ENCODE data around the gene TEX52. TPM values are rescaled to one million over a fixed set of nuclear protein-coding genes. Genes with fewer than 3 reads are reported as not detected.
A peak's percentile ranks its signal among the peaks of the same experiment; 100 is the strongest.

TEX52 gene
- total RNA-seq, 4 donors from 2014 or later: not detected

DNA sequence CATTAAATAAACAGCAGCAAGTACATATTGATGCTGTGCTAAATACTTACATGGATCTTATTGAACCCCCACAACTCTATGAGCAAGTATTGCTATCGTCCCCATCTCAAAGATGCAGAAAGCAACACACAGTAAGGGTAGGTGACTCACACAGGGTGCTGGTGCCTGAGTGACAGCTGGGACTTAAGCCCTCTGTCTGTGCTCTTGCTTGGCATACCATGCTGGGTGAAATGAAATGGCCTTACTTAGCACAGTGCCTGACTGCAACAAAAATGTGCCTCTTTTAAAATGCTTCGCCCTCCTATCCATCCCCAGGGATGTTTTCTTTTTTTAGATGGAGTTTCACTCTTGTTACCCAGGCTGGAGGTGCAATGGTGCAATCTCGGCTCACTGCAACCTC, 788 bp downstream of the TEX52 start:
- no peak for DNase-seq
- Histone ChIP-seq H3K4me3 (no peak overlapping the region), H3K27ac (no peak overlapping the region), H3K9me3 (no peaks in the 10 kb centered on the region), H3K27me3 (no peaks in the 10 kb centered on the region), H3K4me1 (no peaks in the 10 kb centered on the region), H3K36me3 (no peaks in the 10 kb centered on the region)
- intact Hi-C loops (cut with DNase I; ENCODE audit: low total_unique reads): loop anchor here (5.0 kb wide), 1 partner anchor 176 kb away; no protein-coding TSS in a partner anchor
- TF ChIP-seq POLR2A (IDR thresholded peaks at IDR 0.05): no peak
- TF ChIP-seq, protein P1, sequence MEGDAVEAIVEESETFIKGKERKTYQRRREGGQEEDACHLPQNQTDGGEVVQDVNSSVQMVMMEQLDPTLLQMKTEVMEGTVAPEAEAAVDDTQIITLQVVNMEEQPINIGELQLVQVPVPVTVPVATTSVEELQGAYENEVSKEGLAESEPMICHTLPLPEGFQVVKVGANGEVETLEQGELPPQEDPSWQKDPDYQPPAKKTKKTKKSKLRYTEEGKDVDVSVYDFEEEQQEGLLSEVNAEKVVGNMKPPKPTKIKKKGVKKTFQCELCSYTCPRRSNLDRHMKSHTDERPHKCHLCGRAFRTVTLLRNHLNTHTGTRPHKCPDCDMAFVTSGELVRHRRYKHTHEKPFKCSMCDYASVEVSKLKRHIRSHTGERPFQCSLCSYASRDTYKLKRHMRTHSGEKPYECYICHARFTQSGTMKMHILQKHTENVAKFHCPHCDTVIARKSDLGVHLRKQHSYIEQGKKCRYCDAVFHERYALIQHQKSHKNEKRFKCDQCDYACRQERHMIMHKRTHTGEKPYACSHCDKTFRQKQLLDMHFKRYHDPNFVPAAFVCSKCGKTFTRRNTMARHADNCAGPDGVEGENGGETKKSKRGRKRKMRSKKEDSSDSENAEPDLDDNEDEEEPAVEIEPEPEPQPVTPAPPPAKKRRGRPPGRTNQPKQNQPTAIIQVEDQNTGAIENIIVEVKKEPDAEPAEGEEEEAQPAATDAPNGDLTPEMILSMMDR (IDR thresholded peaks at IDR 0.05): no peak

DNA sequence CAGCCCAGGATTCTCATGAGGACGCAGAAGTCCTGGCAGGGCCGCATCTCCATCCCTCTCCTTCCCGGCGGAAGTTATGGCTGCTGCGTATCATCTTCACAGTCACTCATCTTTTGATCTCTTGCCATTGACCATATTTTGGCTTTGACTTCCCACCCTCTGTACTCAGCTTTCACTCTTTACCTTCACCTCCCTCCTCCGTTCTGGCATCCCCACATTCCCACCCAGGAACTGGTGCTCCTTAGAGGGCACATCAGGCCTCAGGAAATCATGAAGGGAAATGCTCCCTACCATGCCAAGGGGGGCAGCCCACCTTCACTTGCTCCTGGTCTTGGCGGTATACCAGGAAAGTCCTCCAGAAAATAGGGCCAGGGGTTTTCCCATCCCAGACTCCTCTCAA, 1.3 kb downstream of the TEX52 start:
- Histone ChIP-seq H3K27me3 (no peaks in the 10 kb centered on the region), H3K4me1 (no peaks in the 10 kb centered on the region), H3K4me3 (no peak overlapping the region), H3K9me3 (no peaks in the 10 kb centered on the region), H3K36me3 (no peaks in the 10 kb centered on the region), H3K27ac (no peak overlapping the region)
- TF ChIP-seq POLR2A (IDR thresholded peaks at IDR 0.05): no peak
- TF ChIP-seq, protein P1 (IDR thresholded peaks at IDR 0.05): no peak
- DNase-seq: no peak
- intact Hi-C loops (cut with DNase I; ENCODE audit: low total_unique reads): loop anchor here (5.0 kb wide), 1 partner anchor 177 kb away; no protein-coding TSS in a partner anchor

DNA sequence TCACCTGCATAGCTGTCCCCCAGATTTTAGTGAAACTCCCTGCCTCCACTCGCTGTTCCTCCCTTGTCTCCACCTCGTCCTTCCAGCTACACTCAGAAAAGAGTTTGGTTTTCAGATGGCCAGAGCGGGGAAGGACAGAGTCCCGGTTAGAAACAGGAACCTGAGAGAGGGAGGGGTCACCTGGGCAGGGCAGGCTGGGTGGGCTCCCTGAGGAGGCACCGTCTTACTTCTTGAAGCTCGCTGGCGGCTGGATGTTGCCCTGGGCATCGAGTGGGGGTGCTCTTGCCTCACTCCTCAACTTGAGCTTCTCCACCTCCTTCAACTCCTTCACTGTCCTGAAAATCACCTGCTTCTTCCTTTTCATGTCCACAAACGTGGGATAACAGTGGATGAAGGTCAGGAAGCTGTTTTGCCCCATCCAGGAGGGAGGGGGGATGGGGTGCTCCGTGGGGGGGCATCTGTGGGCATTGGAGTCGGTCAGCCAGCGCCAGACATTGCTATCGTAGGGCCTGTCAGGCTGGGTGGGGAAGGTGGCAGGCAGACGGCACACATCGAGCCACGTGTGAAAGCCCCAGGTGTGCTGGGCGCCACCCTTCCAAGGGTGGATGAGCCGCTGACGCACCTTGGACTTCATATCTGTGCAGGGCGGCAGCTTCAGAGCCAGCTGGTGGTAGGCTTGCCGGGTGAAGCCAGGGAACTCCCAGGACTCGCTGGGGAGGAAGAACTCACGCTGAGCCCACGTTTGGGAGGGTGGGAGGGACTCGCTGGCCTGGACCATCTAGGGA, 2.0 kb downstream of the TEX52 start:
- intact Hi-C loops (cut with DNase I; ENCODE audit: low total_unique reads): loop anchor here (5.0 kb wide), 1 partner anchor 177 kb away; no protein-coding TSS in a partner anchor

DNA sequence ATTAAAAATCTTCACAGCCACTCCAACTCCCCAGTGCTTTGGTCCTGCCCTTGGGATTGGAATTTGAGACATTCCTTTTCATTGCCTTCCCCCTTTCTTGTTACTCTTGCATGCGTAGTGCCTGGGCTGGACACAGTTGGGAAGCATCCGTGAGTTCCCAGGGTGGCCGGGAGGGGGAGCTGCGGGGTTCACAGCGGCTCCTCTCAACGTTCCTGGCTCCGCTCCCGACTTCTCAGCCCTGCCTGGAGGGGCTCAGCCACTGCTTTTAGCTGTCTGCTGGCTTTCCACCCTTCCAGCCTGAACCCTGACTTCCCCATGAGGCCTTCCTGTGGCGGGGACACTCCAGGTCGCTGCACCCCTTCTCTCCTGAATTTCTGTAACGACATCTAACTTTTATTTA, 3.2 kb downstream of the TEX52 start:
- intact Hi-C loops (cut with DNase I; ENCODE audit: low total_unique reads): no loop called here
- Histone ChIP-seq H3K27me3 (no peaks in the 10 kb centered on the region), H3K4me3 (no peak overlapping the region), H3K9me3 (no peaks in the 10 kb centered on the region), H3K4me1 (no peaks in the 10 kb centered on the region), H3K27ac (no peak overlapping the region), H3K36me3 (no peaks in the 10 kb centered on the region)
- TF ChIP-seq, protein P1 (IDR thresholded peaks at IDR 0.05): peak; percentile 72 to 81 (median 79)
- no peak for TF ChIP-seq POLR2A (IDR thresholded peaks at IDR 0.05)
- peak; percentile 85 to 87 for DNase-seq

More for the DNA sequence above, 2.0 kb downstream of the TEX52 start:
- no peaks in the 10 kb centered on the region for H3K27me3 ChIP-seq
- H3K4me3 ChIP-seq: no peak overlapping the region
- no peaks in the 10 kb centered on the region for H3K36me3 ChIP-seq
- no peaks in the 10 kb centered on the region for H3K9me3 ChIP-seq
- no peak overlapping the region for H3K27ac ChIP-seq
- no peak for DNase-seq
- TF ChIP-seq POLR2A (IDR thresholded peaks at IDR 0.05): no peak
- TF ChIP-seq, protein P1 (IDR thresholded peaks at IDR 0.05): no peak
- no peaks in the 10 kb centered on the region for H3K4me1 ChIP-seq

DNA sequence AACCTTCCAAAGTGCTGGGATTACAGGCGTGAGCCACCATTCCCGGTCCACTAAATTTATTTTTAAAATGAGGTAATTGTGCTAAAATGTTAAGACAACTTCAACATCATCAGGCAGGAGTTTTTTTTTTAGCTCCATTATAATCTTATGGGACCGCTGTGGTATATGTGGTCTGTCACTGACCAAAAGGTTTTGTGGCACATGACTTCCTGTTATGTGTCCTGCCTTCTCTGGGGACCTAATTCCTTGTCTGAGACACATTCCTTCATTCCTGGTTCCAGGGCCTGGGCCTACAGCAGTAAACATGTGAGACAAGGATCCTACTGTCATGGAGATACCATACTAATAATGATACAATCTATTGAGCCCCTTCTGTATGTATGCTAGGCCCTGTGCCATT, 4.9 kb downstream of the TEX52 start:
- intact Hi-C loops (cut with DNase I; ENCODE audit: low total_unique reads): no loop called here

More for the DNA sequence above, 4.9 kb downstream of the TEX52 start:
- H3K4me3 ChIP-seq: no peak overlapping the region
- no peak overlapping the region for H3K27ac ChIP-seq
- H3K27me3 ChIP-seq: no peaks in the 10 kb centered on the region
- H3K36me3 ChIP-seq: no peaks in the 10 kb centered on the region
- DNase-seq: no peak
- no peaks in the 10 kb centered on the region for H3K9me3 ChIP-seq
- TF ChIP-seq, protein P1 (IDR thresholded peaks at IDR 0.05): no peak
- TF ChIP-seq POLR2A (IDR thresholded peaks at IDR 0.05): no peak
- H3K4me1 ChIP-seq: no peaks in the 10 kb centered on the region

Measured in uterus (tissue), 4 donors.